NCI-H526 treated with DMSO at 0.1 percent for 48 hours (cell line): ENCODE measurements around the gene NUDT19.
A peak's percentile ranks its signal among the peaks of the same experiment; 100 is the strongest.
"Not testable (repeated sequence)": the region's sequence is repeated elsewhere in the genome, so short reads cannot be mapped to it uniquely, and the experiment has no call there.

Experiments
- DNase-seq: peaks from one replicate; lab custom pipeline; 2025; lab: John Stamatoyannopoulos, UW

The NUDT19 gene

GRCh38 chr19:32675720-32676185 is 15.9 kb upstream of the NUDT19 start, which contains the start of gene RGS9BP:
TSS of gene RGS9BP (plus strand) at chr19:32675848. CDS start at chr19:32676264, 416 bp downstream.
- peak; percentile 46 for DNase-seq

- peak; percentile 30 for DNase-seq
Observed at GRCh38 chr19:32676186-32676894, 15.3 kb upstream of the NUDT19 start.

GRCh38 chr19:32676895-32677359 is 14.7 kb upstream of the NUDT19 start:
- DNase-seq, result no peak

GRCh38 chr19:32677657-32678056 is 14.0 kb upstream of the NUDT19 start:
- DNase-seq, result no peak

GRCh38 chr19:32680986-32681385 is 10.6 kb upstream of the NUDT19 start:
- no peak for DNase-seq

GRCh38 chr19:32682317-32682716 is 9.3 kb upstream of the NUDT19 start:
- DNase-seq, result no peak

GRCh38 chr19:32686847-32687475 is 4.7 kb upstream of the NUDT19 start:
- DNase-seq, result no peak

GRCh38 chr19:32687681-32688080 is 3.9 kb upstream of the NUDT19 start:
- no peak for DNase-seq

- DNase-seq, result no peak
Observed at GRCh38 chr19:32688311-32688710, 3.3 kb upstream of the NUDT19 start.

- peak; percentile 53 for DNase-seq
Observed at GRCh38 chr19:32691952-32692726, 518 bp downstream of the NUDT19 start.

GRCh38 chr19:32692727-32693061 is 1.1 kb downstream of the NUDT19 start:
- DNase-seq, result peak; percentile 27

- DNase-seq, result not testable (repeated sequence)
Observed at GRCh38 chr19:32693151-32694108, 1.8 kb downstream of the NUDT19 start.

GRCh38 chr19:32694316-32694715 is 2.7 kb downstream of the NUDT19 start:
- DNase-seq, result peak; percentile 15

GRCh38 chr19:32694851-32695250 is 3.2 kb downstream of the NUDT19 start:
- not testable (repeated sequence) for DNase-seq

- DNase-seq, result not testable (repeated sequence)
Observed at GRCh38 chr19:32695506-32695905, 3.9 kb downstream of the NUDT19 start.

- DNase-seq, result not testable (repeated sequence)
Observed at GRCh38 chr19:32696771-32697170, 5.2 kb downstream of the NUDT19 start.

- DNase-seq, result not testable (repeated sequence)
Observed at GRCh38 chr19:32700129-32700528, 8.5 kb downstream of the NUDT19 start.

GRCh38 chr19:32702010-32702409 is 10.4 kb downstream of the NUDT19 start:
- peak; percentile 20 for DNase-seq

- not testable (repeated sequence) for DNase-seq
Observed at GRCh38 chr19:32704006-32704405, 12.4 kb downstream of the NUDT19 start.

- DNase-seq, result no peak
Observed at GRCh38 chr19:32708457-32708856, 16.8 kb downstream of the NUDT19 start.

- DNase-seq, result no peak
Observed at GRCh38 chr19:32709032-32709431, 17.4 kb downstream of the NUDT19 start.
